ENCODE results near the gene TRPM6. TPM values are rescaled to one million over a fixed set of nuclear protein-coding genes. Genes with fewer than 3 reads are reported as not detected.
A peak's percentile ranks its signal among the peaks of the same experiment; 100 is the strongest.
"Not testable (repeated sequence)": the region's sequence is repeated elsewhere in the genome, so short reads cannot be mapped to it uniquely, and the experiment has no call there.

Gene TRPM6
- total RNA-seq, 2 experiments from 2014 or later: not detected

DNA sequence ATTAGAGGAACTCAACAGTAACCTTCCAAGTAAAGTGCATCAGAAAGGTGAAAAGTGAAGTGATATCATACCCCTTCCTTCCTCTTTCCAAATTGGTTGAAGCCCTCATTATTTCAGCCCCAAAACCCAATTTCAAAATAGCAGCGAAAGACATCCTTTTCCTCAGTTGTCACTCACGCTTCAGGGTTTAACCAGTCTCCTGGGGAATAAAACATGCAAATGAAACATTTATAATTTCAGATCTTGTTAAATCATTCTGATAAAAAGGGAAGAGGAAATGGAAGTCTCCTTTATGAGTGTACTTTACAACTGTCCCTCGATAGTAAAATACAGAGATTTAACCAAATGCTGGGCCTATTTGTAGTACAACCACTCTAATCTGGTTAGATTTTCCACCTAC is 22.5 kb downstream of the TRPM6 start:
- Histone ChIP-seq H3K4me3 (ENCODE audit: low read depth, low read length, poor library complexity, severe bottlenecking) (no peak overlapping the region), H4K20me1 (ENCODE audit: insufficient read depth, low read length) (no peaks in the 10 kb centered on the region), H3K4me2 (ENCODE audit: low read length) (no peak overlapping the region), H3K27ac (ENCODE audit: low read depth, low read length, poor library complexity, severe bottlenecking) (no peak overlapping the region), H3K9me3 (ENCODE audit: low read length) (no peaks in the 10 kb centered on the region), H3K36me3 (ENCODE audit: insufficient read depth, low read length) (no peaks in the 10 kb centered on the region), H3K4me1 (ENCODE audit: insufficient read depth, low read length, poor library complexity, severe bottlenecking) (no peaks in the 10 kb centered on the region), H2AFZ (ENCODE audit: low read length) (no peak overlapping the region), H3K9me2 (ENCODE audit: insufficient read depth, low read length) (no peaks in the 10 kb centered on the region), H3K79me2 (ENCODE audit: insufficient read depth, low read depth, low read length) (no peaks in the 10 kb centered on the region)
- TF ChIP-seq, protein P1, sequence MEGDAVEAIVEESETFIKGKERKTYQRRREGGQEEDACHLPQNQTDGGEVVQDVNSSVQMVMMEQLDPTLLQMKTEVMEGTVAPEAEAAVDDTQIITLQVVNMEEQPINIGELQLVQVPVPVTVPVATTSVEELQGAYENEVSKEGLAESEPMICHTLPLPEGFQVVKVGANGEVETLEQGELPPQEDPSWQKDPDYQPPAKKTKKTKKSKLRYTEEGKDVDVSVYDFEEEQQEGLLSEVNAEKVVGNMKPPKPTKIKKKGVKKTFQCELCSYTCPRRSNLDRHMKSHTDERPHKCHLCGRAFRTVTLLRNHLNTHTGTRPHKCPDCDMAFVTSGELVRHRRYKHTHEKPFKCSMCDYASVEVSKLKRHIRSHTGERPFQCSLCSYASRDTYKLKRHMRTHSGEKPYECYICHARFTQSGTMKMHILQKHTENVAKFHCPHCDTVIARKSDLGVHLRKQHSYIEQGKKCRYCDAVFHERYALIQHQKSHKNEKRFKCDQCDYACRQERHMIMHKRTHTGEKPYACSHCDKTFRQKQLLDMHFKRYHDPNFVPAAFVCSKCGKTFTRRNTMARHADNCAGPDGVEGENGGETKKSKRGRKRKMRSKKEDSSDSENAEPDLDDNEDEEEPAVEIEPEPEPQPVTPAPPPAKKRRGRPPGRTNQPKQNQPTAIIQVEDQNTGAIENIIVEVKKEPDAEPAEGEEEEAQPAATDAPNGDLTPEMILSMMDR (conservative IDR thresholded peaks at IDR 0.05; ENCODE audit: low read length): no peak
- TF ChIP-seq EZH2phosphoT487 (IDR thresholded peaks at IDR 0.05; ENCODE audit: borderline replicate concordance, low read depth, low read length): no peak
- intact Hi-C loops (cut with micrococcal nuclease; ENCODE audit: unreplicated experiment): loop anchor here (10.0 kb wide), 1 partner anchor 60 kb away; no protein-coding TSS in a partner anchor
- peak; percentile 3 for DNase-seq (ENCODE audit: low spot score)
- no TSS peak for BruUV-seq (replicated peaks)
- ChIA-PET POLR2A (interaction anchor here (0.7 kb wide), 1 partner anchor 166 kb away, joined by 3 read pairs; no protein-coding TSS in a partner anchor), CTCF (ENCODE audit: unreplicated experiment) (no interaction called here)

DNA sequence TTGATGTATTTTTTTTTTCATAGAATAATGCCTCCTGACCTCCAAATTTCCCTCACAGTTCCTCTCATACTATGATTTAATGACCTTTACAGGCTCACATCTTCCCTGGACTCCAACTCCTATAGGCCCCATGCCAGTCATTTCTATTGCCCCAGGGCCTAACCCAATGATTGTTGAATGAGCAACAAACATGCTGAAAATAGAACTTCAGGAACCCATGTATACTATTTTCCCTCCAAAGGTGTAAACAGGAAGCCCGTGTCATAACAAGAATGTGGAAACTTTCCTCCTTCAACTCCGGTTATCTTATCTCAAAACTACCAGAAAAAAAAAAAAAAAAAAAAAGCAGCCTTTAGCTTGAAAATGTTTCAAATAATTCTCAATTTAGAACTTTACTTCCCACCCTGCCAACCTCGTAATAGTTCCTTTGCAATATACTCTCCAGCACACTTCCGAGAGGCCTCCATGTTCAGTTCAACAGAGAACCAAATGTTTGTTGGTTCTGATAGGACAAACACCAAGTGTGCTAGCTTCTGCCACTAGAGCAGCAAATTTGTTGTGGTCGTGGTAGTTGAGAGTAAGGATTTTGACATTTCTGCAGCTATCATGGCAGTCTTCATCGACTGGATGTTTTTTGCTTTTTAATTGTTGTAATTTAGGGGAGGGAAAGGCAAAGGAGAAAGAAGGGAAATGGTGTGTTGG is 25.8 kb downstream of the TRPM6 start:
- no peaks in the 10 kb centered on the region for H3K36me3 ChIP-seq (ENCODE audit: insufficient read depth, low read length)
- intact Hi-C loops (cut with micrococcal nuclease; ENCODE audit: unreplicated experiment): loop anchor here (10.0 kb wide), 1 partner anchor 57 kb away; no protein-coding TSS in a partner anchor
- H3K4me1 ChIP-seq (ENCODE audit: insufficient read depth, low read length, poor library complexity, severe bottlenecking): no peaks in the 10 kb centered on the region
- CTCF ChIA-PET (ENCODE audit: unreplicated experiment): no interaction called here
- BruUV-seq (replicated peaks): no TSS peak
- H2AFZ ChIP-seq (ENCODE audit: low read length): no peak overlapping the region
- no peak for DNase-seq (ENCODE audit: low spot score)
- no peak overlapping the region for H3K4me2 ChIP-seq (ENCODE audit: low read length)
- H3K4me3 ChIP-seq (ENCODE audit: low read depth, low read length, poor library complexity, severe bottlenecking): no peak overlapping the region
- H3K27ac ChIP-seq (ENCODE audit: low read depth, low read length, poor library complexity, severe bottlenecking): no peak overlapping the region
- POLR2A ChIA-PET: no interaction called here
- no peaks in the 10 kb centered on the region for H3K79me2 ChIP-seq (ENCODE audit: insufficient read depth, low read depth, low read length)
- TF ChIP-seq, protein P1 (conservative IDR thresholded peaks at IDR 0.05; ENCODE audit: low read length): no peak
- no peak for TF ChIP-seq EZH2phosphoT487 (IDR thresholded peaks at IDR 0.05; ENCODE audit: borderline replicate concordance, low read depth, low read length)
- H4K20me1 ChIP-seq (ENCODE audit: insufficient read depth, low read length): no peaks in the 10 kb centered on the region
- no peaks in the 10 kb centered on the region for H3K9me2 ChIP-seq (ENCODE audit: insufficient read depth, low read length)
- no peaks in the 10 kb centered on the region for H3K9me3 ChIP-seq (ENCODE audit: low read length)

DNA sequence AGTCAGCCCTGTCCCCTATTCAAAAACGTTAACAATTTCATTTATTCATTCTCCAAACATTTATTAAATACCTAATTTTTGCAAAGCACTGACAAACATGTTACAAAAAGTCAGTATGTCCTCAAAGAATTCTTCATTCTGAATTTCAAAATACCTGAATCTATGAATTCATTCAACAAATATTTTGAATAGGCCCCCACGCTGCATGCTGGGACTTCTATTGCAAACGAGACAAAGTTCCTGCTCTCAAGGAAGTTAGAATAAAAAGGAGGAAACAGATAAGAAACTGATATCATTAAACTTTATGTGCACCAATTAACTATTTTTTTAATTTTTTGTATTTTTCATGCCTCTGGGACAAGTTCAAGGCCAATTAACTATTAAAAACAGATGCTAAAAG is 26.6 kb downstream of the TRPM6 start:
- DNase-seq (ENCODE audit: low spot score): no peak
- intact Hi-C loops (cut with micrococcal nuclease; ENCODE audit: unreplicated experiment): loop anchor here (10.0 kb wide), 1 partner anchor 56 kb away; no protein-coding TSS in a partner anchor
- Histone ChIP-seq H3K79me2 (ENCODE audit: insufficient read depth, low read depth, low read length) (no peaks in the 10 kb centered on the region), H4K20me1 (ENCODE audit: insufficient read depth, low read length) (no peaks in the 10 kb centered on the region), H3K4me3 (ENCODE audit: low read depth, low read length, poor library complexity, severe bottlenecking) (no peak overlapping the region), H3K9me3 (ENCODE audit: low read length) (no peaks in the 10 kb centered on the region), H3K4me1 (ENCODE audit: insufficient read depth, low read length, poor library complexity, severe bottlenecking) (no peaks in the 10 kb centered on the region), H3K27ac (ENCODE audit: low read depth, low read length, poor library complexity, severe bottlenecking) (no peak overlapping the region), H3K36me3 (ENCODE audit: insufficient read depth, low read length) (no peaks in the 10 kb centered on the region), H3K4me2 (ENCODE audit: low read length) (no peak overlapping the region), H2AFZ (ENCODE audit: low read length) (no peak overlapping the region), H3K9me2 (ENCODE audit: insufficient read depth, low read length) (no peaks in the 10 kb centered on the region)
- no peak for TF ChIP-seq EZH2phosphoT487 (IDR thresholded peaks at IDR 0.05; ENCODE audit: borderline replicate concordance, low read depth, low read length)
- TF ChIP-seq, protein P1 (conservative IDR thresholded peaks at IDR 0.05; ENCODE audit: low read length): no peak
- CTCF ChIA-PET (ENCODE audit: unreplicated experiment): no interaction called here
- BruUV-seq (replicated peaks): no TSS peak
- POLR2A ChIA-PET: no interaction called here

DNA sequence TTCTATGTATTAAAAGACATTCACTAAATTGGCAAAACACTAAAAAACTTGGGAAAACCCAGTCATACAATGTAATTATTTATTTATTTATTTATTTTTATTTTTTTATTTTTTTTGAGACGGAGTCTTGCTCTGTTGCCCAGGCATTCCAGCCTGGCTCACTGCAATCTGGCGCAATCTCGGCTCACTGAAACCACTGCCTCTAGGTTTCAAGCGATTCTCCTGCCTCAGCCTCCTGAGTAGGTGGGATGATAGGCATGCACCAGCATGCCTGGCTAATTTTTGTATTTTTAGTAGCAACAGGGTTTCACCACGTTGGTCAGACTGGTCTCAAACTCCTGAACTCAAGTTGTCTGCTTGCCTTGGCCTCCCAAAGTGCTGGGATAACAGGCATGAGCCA is 27.5 kb downstream of the TRPM6 start:
- H3K79me2 ChIP-seq (ENCODE audit: insufficient read depth, low read depth, low read length); H3K4me3 ChIP-seq (ENCODE audit: low read depth, low read length, poor library complexity, severe bottlenecking); H3K9me3 ChIP-seq (ENCODE audit: low read length); DNase-seq (ENCODE audit: low spot score); H4K20me1 ChIP-seq (ENCODE audit: insufficient read depth, low read length); H2AFZ ChIP-seq (ENCODE audit: low read length); H3K27ac ChIP-seq (ENCODE audit: low read depth, low read length, poor library complexity, severe bottlenecking); H3K4me1 ChIP-seq (ENCODE audit: insufficient read depth, low read length, poor library complexity, severe bottlenecking); H3K36me3 ChIP-seq (ENCODE audit: insufficient read depth, low read length); BruUV-seq (replicated peaks); CTCF ChIA-PET (ENCODE audit: unreplicated experiment); H3K4me2 ChIP-seq (ENCODE audit: low read length); H3K9me2 ChIP-seq (ENCODE audit: insufficient read depth, low read length): not testable (repeated sequence)
- intact Hi-C loops (cut with micrococcal nuclease; ENCODE audit: unreplicated experiment): loop anchor here (10.0 kb wide), 1 partner anchor 55 kb away; no protein-coding TSS in a partner anchor
- POLR2A ChIA-PET: interaction anchor here (0.7 kb wide), 1 partner anchor 68 kb away, joined by 4 read pairs; no protein-coding TSS in a partner anchor

All from OCI-LY7 (cell line).